Gastrocnemius medialis (tissue), 4 donors: ENCODE measurements around the gene WWOX. TPM values are rescaled to one million over a fixed set of nuclear protein-coding genes. Genes with fewer than 3 reads are reported as not detected.

Source experiments
- ATAC-seq, 2 donors: fragments of 150-250 bp; one replicate each; pipeline ENCODE4 v1.9.1; 2016
- DNase-seq, 2 donors: peaks; one replicate each; pipeline ENCODE4 v3.0.0-alpha.2; 2019
- H3K27ac ChIP-seq, 4 donors: fragments of 200-600 bp; sonication (generic); 1 replicate in 1 of 4; 2 replicates in 3 of 4; pipeline ENCODE4 v1.5.1; 2016 to 2018; ENCODE audit warnings: mild to moderate bottlenecking in 2 of 4, moderate library complexity in 1 of 4
- H3K27me3 ChIP-seq, 3 donors: fragments of 200-600 bp; sonication (generic) in 2 of 3; 1 replicate in 1 of 3; 2 replicates in 2 of 3; pipeline versions ENCODE4 v1.5.1 to v1.6.0; 2016 to 2019; ENCODE audit warnings: mild to moderate bottlenecking in 1 of 3, moderate library complexity in 1 of 3
- H3K36me3 ChIP-seq, 2 donors: fragments of 200-600 bp; sonication (generic) in 1 of 2; one replicate each; pipeline ENCODE4 v1.5.1; 2017 to 2018
- H3K4me1 ChIP-seq, 2 donors: fragments of 200-600 bp; sonication (generic) in 1 of 2; one replicate each; pipeline ENCODE4 v1.5.1; 2016 to 2017; ENCODE audit warnings: mild to moderate bottlenecking in 2 of 2
- H3K4me3 ChIP-seq, 4 donors: fragments of 200-600 bp; sonication (generic) in 3 of 4; 1 replicate in 1 of 4; 2 replicates in 3 of 4; pipeline ENCODE4 v1.5.1; 2016 to 2019; ENCODE audit warnings: mild to moderate bottlenecking in 2 of 4
- H3K9me3 ChIP-seq, 3 donors: fragments of 200-600 bp; sonication (generic) in 2 of 3; 1 replicate in 1 of 3; 2 replicates in 2 of 3; pipeline ENCODE4 v1.5.1; 2016 to 2019
- POLR2A ChIP-seq, 2 donors: fragments of 450-650 bp; IDR thresholded peaks; one replicate each; pipeline ENCODE4 v1.6.1; 2017; ENCODE audit warnings: antibody characterized with exemption in 2 of 2, mild to moderate bottlenecking in 2 of 2, moderate library complexity in 2 of 2
- in situ Hi-C, 4 donors: fragments of 200-750 bp; cut with MboI; loops; one replicate each; pipeline versions ENCODE4 v1.15.0 to v1.8.0; 2017; ENCODE audit warnings: low sequenced_read_pairs in 4 of 4
- intact Hi-C: fragments of 100-400 bp; cut with DNase I; formaldehyde crosslinking; loops from one replicate; pipeline ENCODE4 v1.15.1; 2023; ENCODE audit warnings: low total_unique reads
- total RNA-seq, 4 donors: library from RNA; depleted of rRNA; stranded (reverse); fragments of >200 nt; gene quantifications; one replicate each; pipeline versions ENCODE4 v1.1.0 to v1.2.3, GENCODE V29; 2016
- TF ChIP-seq, protein P1 (sequence below), 5 experiments: fragments of 450-650 bp in 3 of 5; fragments of 200-600 bp in 2 of 5; sonication (generic) in 2 of 5; IDR thresholded peaks in 4 of 5; conservative IDR thresholded peaks in 1 of 5; 1 replicate in 4 of 5; 2 replicates in 1 of 5; pipeline ENCODE4 v1.5.1; 2016 to 2019; ENCODE audit warnings: antibody characterized with exemption in 5 of 5, mild to moderate bottlenecking in 3 of 5, moderate library complexity in 3 of 5

The WWOX gene
- total RNA-seq, 4 donors from 2014 or later = 3.3 to 13.0 (median 6.0) TPM

DNA sequence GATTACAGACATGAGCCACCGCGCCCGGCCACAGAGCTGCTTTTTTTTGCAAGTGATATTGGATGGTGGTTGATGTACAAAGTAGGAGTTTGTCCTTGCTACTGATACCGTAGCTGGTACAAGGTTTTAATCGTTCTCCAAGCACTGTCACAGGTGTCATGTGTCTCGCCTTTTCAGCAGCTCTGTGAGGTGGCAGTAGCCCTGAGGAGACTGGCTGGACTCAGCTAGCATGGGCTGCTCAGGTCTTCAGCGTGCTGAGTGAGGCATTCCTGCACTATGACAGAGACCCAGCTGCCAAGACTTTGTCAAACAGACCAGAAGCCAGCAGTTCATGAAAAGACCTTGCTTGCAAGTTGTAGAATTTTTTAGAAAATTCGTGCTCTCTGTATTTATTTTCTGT lies 7.2 kb downstream of the WWOX start:
- Histone ChIP-seq H3K27me3 (no peaks in the 10 kb centered on the region), H3K4me1 (no peaks in the 10 kb centered on the region), H3K27ac (no peak overlapping the region), H3K36me3 (no peaks in the 10 kb centered on the region), H3K9me3 (no peaks in the 10 kb centered on the region), H3K4me3 (no peak overlapping the region)
- DNase-seq (no peak), ATAC-seq (no peak)
- in situ Hi-C loops = loop anchor here in 3 of 4 donors (25.0 kb wide), 3 partner anchors 656 to 1506 kb away; partner anchors contain the start of gene MAF (in 1 of the 3)
- TF ChIP-seq, protein P1, sequence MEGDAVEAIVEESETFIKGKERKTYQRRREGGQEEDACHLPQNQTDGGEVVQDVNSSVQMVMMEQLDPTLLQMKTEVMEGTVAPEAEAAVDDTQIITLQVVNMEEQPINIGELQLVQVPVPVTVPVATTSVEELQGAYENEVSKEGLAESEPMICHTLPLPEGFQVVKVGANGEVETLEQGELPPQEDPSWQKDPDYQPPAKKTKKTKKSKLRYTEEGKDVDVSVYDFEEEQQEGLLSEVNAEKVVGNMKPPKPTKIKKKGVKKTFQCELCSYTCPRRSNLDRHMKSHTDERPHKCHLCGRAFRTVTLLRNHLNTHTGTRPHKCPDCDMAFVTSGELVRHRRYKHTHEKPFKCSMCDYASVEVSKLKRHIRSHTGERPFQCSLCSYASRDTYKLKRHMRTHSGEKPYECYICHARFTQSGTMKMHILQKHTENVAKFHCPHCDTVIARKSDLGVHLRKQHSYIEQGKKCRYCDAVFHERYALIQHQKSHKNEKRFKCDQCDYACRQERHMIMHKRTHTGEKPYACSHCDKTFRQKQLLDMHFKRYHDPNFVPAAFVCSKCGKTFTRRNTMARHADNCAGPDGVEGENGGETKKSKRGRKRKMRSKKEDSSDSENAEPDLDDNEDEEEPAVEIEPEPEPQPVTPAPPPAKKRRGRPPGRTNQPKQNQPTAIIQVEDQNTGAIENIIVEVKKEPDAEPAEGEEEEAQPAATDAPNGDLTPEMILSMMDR (IDR thresholded peaks at IDR 0.05 in 4 of 5, conservative IDR thresholded peaks at IDR 0.05 in 1 of 5) = no peak
- TF ChIP-seq POLR2A (IDR thresholded peaks at IDR 0.05) = no peak
- intact Hi-C loops = no loop called here

DNA sequence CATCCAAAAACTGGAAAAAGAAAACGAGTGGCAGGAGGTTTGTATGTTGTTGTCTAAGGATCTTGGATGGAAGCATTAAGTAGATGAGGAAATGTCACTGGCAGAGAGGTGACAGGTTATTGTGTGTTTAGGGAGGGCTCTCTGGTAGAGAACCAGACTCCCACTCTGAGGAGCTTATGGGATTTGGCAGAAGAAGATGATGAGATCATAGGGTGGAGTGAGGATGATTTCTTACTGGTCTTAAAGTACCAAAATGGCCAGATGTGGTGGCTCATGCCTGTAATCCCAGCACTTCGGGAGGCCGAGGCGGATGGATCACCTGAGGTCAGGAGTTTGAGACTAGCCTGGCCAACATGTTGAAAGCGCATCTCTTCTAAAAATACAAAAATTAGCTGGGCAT lies 9.0 kb downstream of the WWOX start:
- Histone ChIP-seq H3K9me3 (no peaks in the 10 kb centered on the region), H3K4me3 (no peak overlapping the region), H3K36me3 (no peaks in the 10 kb centered on the region), H3K4me1 (no peaks in the 10 kb centered on the region), H3K27me3 (no peaks in the 10 kb centered on the region), H3K27ac (no peak overlapping the region)
- in situ Hi-C loops (loop anchor here in 3 of 4 donors (25.0 kb wide), 3 partner anchors 654 to 1504 kb away; partner anchors contain the start of gene MAF (in 1 of the 3)), intact Hi-C loops (no loop called here)
- DNase-seq (no peak), ATAC-seq (no peak)
- TF ChIP-seq, protein P1 (IDR thresholded peaks at IDR 0.05 in 4 of 5, conservative IDR thresholded peaks at IDR 0.05 in 1 of 5) = no peak
- TF ChIP-seq POLR2A (IDR thresholded peaks at IDR 0.05) = no peak

DNA sequence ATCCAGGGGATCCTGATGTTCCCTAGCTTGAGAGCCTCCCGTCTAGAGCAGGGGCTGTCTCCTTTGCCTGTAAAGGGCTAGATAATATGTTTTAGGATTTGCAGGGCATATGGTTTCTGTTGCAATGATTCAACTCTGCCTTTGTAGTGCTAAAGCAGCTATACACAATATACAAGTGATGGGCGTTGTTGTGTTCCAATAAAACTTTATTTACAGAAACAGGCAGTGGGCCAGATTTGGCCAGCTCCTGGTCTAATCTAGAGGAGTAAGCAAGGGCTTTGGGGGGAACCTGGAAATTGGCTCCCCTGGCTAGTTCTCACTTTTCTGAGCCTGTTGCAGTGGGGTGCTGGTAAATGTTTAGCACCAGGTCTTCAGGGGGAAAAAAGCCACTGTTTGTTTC lies 13.8 kb downstream of the WWOX start:
- DNase-seq = no peak
- intact Hi-C loops = no loop called here
- no peaks in the 10 kb centered on the region for H3K36me3 ChIP-seq

DNA sequence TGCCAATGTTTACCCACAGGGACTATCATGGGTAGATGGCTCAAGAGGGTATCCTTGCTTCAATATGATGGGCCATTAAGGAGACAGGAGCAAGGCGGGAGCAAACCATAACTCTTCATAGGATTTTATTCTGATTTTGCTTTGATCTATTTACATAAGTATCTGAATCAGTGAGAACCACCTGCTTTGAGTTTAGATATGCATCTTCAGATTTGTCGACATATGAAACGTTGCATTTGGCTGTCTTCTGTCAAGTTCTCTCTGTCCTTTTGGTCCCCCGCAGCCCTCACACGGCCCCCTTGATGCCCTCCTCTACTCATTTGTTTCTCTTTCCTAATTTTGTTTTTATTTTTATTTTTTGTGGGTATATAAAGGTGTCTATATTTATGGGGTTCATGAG lies 16.2 kb downstream of the WWOX start:
- in situ Hi-C loops (loop anchor here in 3 of 4 donors (25.0 kb wide), 3 partner anchors 647 to 1497 kb away; partner anchors contain the start of gene MAF (in 1 of the 3)), intact Hi-C loops (no loop called here)
- Histone ChIP-seq H3K4me3 (no peak overlapping the region), H3K4me1 (peaks cover 0 to 4% of the 10 kb centered on the region in 2 donors), H3K27ac (no peak overlapping the region), H3K36me3 (no peaks in the 10 kb centered on the region), H3K27me3 (no peaks in the 10 kb centered on the region), H3K9me3 (no peaks in the 10 kb centered on the region)
- no peak for DNase-seq
- TF ChIP-seq POLR2A (IDR thresholded peaks at IDR 0.05) = no peak
- TF ChIP-seq, protein P1 (IDR thresholded peaks at IDR 0.05 in 4 of 5, conservative IDR thresholded peaks at IDR 0.05 in 1 of 5) = no peak
- ATAC-seq = no peak

More for the DNA sequence above, 13.8 kb downstream of the WWOX start:
- no peak for ATAC-seq
- in situ Hi-C loops = loop anchor here in 3 of 4 donors (25.0 kb wide), 3 partner anchors 649 to 1499 kb away; partner anchors contain the start of gene MAF (in 1 of the 3)
- Histone ChIP-seq H3K27me3 (no peaks in the 10 kb centered on the region), H3K27ac (no peak overlapping the region), H3K4me3 (no peak overlapping the region), H3K4me1 (peaks cover 0 to 4% of the 10 kb centered on the region in 2 donors), H3K9me3 (no peaks in the 10 kb centered on the region)
- TF ChIP-seq, protein P1 (IDR thresholded peaks at IDR 0.05 in 4 of 5, conservative IDR thresholded peaks at IDR 0.05 in 1 of 5) = no peak
- no peak for TF ChIP-seq POLR2A (IDR thresholded peaks at IDR 0.05)
